ENCODE data around the gene CORO6. TPM values are rescaled to one million over a fixed set of nuclear protein-coding genes. Genes with fewer than 3 reads are reported as not detected.

Gene CORO6
- total RNA-seq, 4 donors from 2014 or later: 1.4 to 13.7 (median 6.6) TPM

DNA sequence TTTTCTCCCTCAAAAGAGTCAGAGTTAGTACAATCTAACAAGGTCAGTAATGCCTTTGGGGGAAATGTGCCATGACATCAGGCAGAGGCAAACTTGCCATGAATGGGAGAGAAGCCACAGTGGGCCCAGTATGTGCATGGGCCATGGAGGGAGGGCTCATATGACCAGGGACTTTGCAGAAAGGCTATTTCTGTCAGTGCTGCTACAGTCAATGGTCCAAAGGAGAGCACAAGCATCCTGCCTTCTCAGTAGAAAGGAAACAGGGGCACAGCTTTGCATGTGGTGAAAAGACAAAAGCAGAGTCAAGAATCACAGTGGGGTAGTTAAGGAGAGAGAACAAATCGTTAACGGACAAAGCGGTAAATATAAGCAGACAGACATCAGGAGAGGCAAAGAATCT, 11.2 kb upstream of the CORO6 start:
- no peak for TF ChIP-seq POLR2AphosphoS5 (IDR thresholded peaks at IDR 0.05)
- no peak for TF ChIP-seq EP300 (IDR thresholded peaks at IDR 0.05)
- TF ChIP-seq, protein P1, sequence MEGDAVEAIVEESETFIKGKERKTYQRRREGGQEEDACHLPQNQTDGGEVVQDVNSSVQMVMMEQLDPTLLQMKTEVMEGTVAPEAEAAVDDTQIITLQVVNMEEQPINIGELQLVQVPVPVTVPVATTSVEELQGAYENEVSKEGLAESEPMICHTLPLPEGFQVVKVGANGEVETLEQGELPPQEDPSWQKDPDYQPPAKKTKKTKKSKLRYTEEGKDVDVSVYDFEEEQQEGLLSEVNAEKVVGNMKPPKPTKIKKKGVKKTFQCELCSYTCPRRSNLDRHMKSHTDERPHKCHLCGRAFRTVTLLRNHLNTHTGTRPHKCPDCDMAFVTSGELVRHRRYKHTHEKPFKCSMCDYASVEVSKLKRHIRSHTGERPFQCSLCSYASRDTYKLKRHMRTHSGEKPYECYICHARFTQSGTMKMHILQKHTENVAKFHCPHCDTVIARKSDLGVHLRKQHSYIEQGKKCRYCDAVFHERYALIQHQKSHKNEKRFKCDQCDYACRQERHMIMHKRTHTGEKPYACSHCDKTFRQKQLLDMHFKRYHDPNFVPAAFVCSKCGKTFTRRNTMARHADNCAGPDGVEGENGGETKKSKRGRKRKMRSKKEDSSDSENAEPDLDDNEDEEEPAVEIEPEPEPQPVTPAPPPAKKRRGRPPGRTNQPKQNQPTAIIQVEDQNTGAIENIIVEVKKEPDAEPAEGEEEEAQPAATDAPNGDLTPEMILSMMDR (IDR thresholded peaks at IDR 0.05): no peak
- no peak for TF ChIP-seq POLR2A (IDR thresholded peaks at IDR 0.05)
- WGBS: 95% methylated on average over 3 of the region's 3 CpGs
- no peaks in the 10 kb centered on the region for H3K9me3 ChIP-seq
- H3K27ac ChIP-seq: no peak overlapping the region
- H3K4me3 ChIP-seq: no peak overlapping the region
- DNase-seq (ENCODE audit: low spot score in 2 of 2): no peak
- H3K27me3 ChIP-seq: no peaks in the 10 kb centered on the region
- peaks cover 5% of the 10 kb centered on the region for H3K4me1 ChIP-seq
- H3K36me3 ChIP-seq: peaks cover 37% of the 10 kb centered on the region

GRCh38 chr17:29630630-29631193, 8.0 kb upstream of the CORO6 start:
- Histone ChIP-seq H3K36me3 (peaks cover 31% of the 10 kb centered on the region), H3K4me1 (peaks cover 3% of the 10 kb centered on the region), H3K27me3 (no peaks in the 10 kb centered on the region), H3K4me3 (no peak overlapping the region), H3K9me3 (no peaks in the 10 kb centered on the region), H3K27ac (no peak overlapping the region)
- peak in 1 of 2 donors; percentile 30 for DNase-seq (ENCODE audit: low spot score in 2 of 2)
- TF ChIP-seq, protein P1 (IDR thresholded peaks at IDR 0.05): no peak
- TF ChIP-seq EP300 (IDR thresholded peaks at IDR 0.05) (no peak), POLR2AphosphoS5 (IDR thresholded peaks at IDR 0.05) (no peak), POLR2A (IDR thresholded peaks at IDR 0.05) (no peak)
- 53% methylated on average over 6 of the region's 6 CpGs for WGBS

DNA sequence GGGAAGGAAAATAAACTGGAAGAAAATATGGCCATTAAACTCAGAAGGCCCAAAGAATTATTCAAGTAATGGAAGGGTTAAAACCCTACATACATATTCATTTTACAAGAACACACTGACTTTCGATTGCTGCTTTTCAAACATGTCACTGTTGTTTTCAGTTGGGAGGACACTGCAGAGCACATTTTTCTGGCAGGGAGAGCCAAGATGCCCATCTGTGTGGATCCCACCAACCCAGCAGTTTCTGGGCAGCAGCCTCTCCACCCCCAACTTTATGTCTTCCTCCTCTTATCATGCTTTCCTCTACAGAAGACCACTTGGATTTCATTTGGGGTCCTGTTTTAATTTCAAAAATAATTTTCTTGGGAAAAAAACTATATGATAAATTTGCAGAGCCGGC, 7.1 kb upstream of the CORO6 start:
- no peaks in the 10 kb centered on the region for H3K9me3 ChIP-seq
- no peak for DNase-seq (ENCODE audit: low spot score in 2 of 2)
- H3K27me3 ChIP-seq: no peaks in the 10 kb centered on the region
- H3K4me3 ChIP-seq: no peak overlapping the region
- WGBS: 73% methylated on average over 2 of the region's 2 CpGs
- peaks cover 28% of the 10 kb centered on the region for H3K36me3 ChIP-seq
- TF ChIP-seq, protein P1 (IDR thresholded peaks at IDR 0.05): no peak
- TF ChIP-seq POLR2A (IDR thresholded peaks at IDR 0.05) (no peak), EP300 (IDR thresholded peaks at IDR 0.05) (no peak), POLR2AphosphoS5 (IDR thresholded peaks at IDR 0.05) (no peak)
- peaks cover 3% of the 10 kb centered on the region for H3K4me1 ChIP-seq
- H3K27ac ChIP-seq: no peak overlapping the region

DNA sequence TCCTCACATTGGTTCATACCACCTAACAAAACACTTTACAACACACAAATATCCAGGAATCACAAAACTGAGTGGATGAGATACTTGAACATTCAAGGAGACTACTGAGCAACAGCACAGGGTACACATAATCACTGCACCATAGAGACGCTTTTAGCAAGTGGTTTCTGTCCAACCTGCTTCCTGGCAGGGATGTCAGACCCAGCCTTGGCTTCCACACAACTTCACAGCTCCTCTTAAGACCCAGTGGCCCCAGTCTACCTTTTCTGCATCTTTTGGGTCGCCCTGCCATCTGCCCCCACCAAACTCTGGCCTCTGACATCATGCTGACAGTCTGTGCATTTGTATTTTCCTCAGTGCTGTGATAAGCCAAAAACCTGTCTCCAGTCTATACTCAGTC, 5.9 kb upstream of the CORO6 start:
- peaks cover 23% of the 10 kb centered on the region for H3K36me3 ChIP-seq

GRCh38 chr17:29627951-29628350, 5.2 kb upstream of the CORO6 start:
- H3K4me1 ChIP-seq: peaks cover 9% of the 10 kb centered on the region
- no peak for DNase-seq (ENCODE audit: low spot score in 2 of 2)
- TF ChIP-seq, protein P1 (IDR thresholded peaks at IDR 0.05): no peak
- no peak for TF ChIP-seq EP300 (IDR thresholded peaks at IDR 0.05)
- TF ChIP-seq POLR2AphosphoS5 (IDR thresholded peaks at IDR 0.05): no peak
- TF ChIP-seq POLR2A (IDR thresholded peaks at IDR 0.05): no peak
- H3K27ac ChIP-seq: no peak overlapping the region
- no peak overlapping the region for H3K4me3 ChIP-seq
- no peaks in the 10 kb centered on the region for H3K9me3 ChIP-seq
- H3K27me3 ChIP-seq: no peaks in the 10 kb centered on the region
- peaks cover 23% of the 10 kb centered on the region for H3K36me3 ChIP-seq
- WGBS: 50% methylated on average over 1 of the region's 1 CpG

More for the DNA sequence above, 5.9 kb upstream of the CORO6 start:
- no peak for DNase-seq (ENCODE audit: low spot score in 2 of 2)
- Histone ChIP-seq H3K9me3 (no peaks in the 10 kb centered on the region), H3K4me1 (peaks cover 6% of the 10 kb centered on the region), H3K27ac (no peak overlapping the region), H3K4me3 (no peak overlapping the region), H3K27me3 (no peaks in the 10 kb centered on the region)
- TF ChIP-seq, protein P1 (IDR thresholded peaks at IDR 0.05): no peak
- WGBS: 91% methylated on average over 2 of the region's 2 CpGs
